H1 (cell line): ENCODE measurements around the gene ASH1L. TPM values are rescaled to one million over a fixed set of nuclear protein-coding genes. Genes with fewer than 3 reads are reported as not detected.

Experiments used
- CTCF ChIA-PET: fragments of 300-600 bp; sonication (Branson Sonifier 250); formaldehyde crosslinking; loops from one replicate; lab custom pipeline; 2021; ENCODE audit not compliant: partially characterized antibody; lab: Charles Lee
- POLR2A ChIA-PET: fragments of 300-600 bp; sonication (Branson Sonifier 250); formaldehyde crosslinking; loops from one replicate; lab custom pipeline; 2021; ENCODE audit warnings: inconsistent platforms; ENCODE audit not compliant: partially characterized antibody; lab: Charles Lee
- DNase-seq, 2 experiments: peaks; one replicate each; pipeline versions ENCODE4 v3.0.0 to v3.0.0-alpha.2; 2010 to 2022; ENCODE audit warnings: low spot score in 2 of 2, low read depth in 1 of 2, mixed read lengths in 1 of 2
- FAIRE-seq: peaks from 2 replicates; lab custom pipeline; 2011; peaks lifted over from hg19 to GRCh38; lab: Jason Lieb, UNC
- H2AFZ ChIP-seq: 2 replicates; pipeline ENCODE4 v1.8.1; 2012; ENCODE audit warnings: low read length, inconsistent platforms
- H2AK5ac ChIP-seq: 2 replicates; pipeline ENCODE4 v1.6.1; 2013; ENCODE audit warnings: low read depth, low read length
- H2BK120ac ChIP-seq: replicated peaks from 2 replicates; pipeline ENCODE3; 2013; ENCODE audit warnings: low read depth, low read length, inconsistent platforms
- H2BK12ac ChIP-seq: 2 replicates; pipeline ENCODE4 v1.6.1; 2013; ENCODE audit warnings: low read depth, low read length
- H2BK15ac ChIP-seq: 2 replicates; pipeline ENCODE4 v1.6.1; 2013; ENCODE audit warnings: low read length
- H2BK20ac ChIP-seq: 2 replicates; pipeline ENCODE4 v1.6.1; 2013; ENCODE audit warnings: low read length
- H2BK5ac ChIP-seq: 2 replicates; pipeline ENCODE4 v1.6.1; 2013; ENCODE audit warnings: low read depth, low read length
- H3K14ac ChIP-seq: 2 replicates; pipeline ENCODE4 v1.6.1; 2013; ENCODE audit warnings: inconsistent platforms; ENCODE audit not compliant: insufficient read length
- H3K18ac ChIP-seq: 2 replicates; pipeline ENCODE4 v1.6.1; 2013; ENCODE audit warnings: low read length; ENCODE audit errors: extremely low read depth
- H3K23ac ChIP-seq: 2 replicates; pipeline ENCODE4 v1.6.1; 2013; ENCODE audit warnings: inconsistent platforms; ENCODE audit not compliant: insufficient read length
- H3K23me2 ChIP-seq: 2 replicates; pipeline ENCODE4 v1.6.1; 2013; ENCODE audit warnings: low read depth, low read length
- H3K27ac ChIP-seq: 2 replicates; pipeline ENCODE4 v1.6.1; 2011; ENCODE audit warnings: low read depth, low read length, inconsistent platforms
- H3K27me3 ChIP-seq, 4 experiments: replicated peaks in 1 of 4; 1 replicate in 1 of 4; 2 replicates in 3 of 4; pipeline versions ENCODE4 v1.6.1 to v1.8.1; 2011 to 2013; ENCODE audit warnings: low read length in 3 of 4, mild to moderate bottlenecking in 3 of 4, inconsistent platforms in 2 of 4, mixed read lengths in 2 of 4, moderate library complexity in 1 of 4; ENCODE audit not compliant: control insufficient read depth in 3 of 4, insufficient read depth in 3 of 4; ENCODE audit errors: extremely low read depth in 1 of 4
- H3K36me3 ChIP-seq, 4 experiments: 2 replicates each; pipeline versions ENCODE4 v1.6.1 to v1.8.1; 2011 to 2013; ENCODE audit warnings: mild to moderate bottlenecking in 4 of 4, low read length in 3 of 4, moderate library complexity in 2 of 4, control low read depth in 1 of 4, inconsistent platforms in 1 of 4; ENCODE audit not compliant: insufficient read depth in 4 of 4, control insufficient read depth in 2 of 4
- H3K4ac ChIP-seq: replicated peaks from 2 replicates; pipeline ENCODE3; 2013; ENCODE audit warnings: low read length, low read depth, mixed read lengths, inconsistent platforms; ENCODE audit not compliant: insufficient read length
- H3K4me1 ChIP-seq, 4 experiments: replicated peaks in 1 of 4; 1 replicate in 1 of 4; 2 replicates in 3 of 4; pipeline versions ENCODE4 v1.6.1 to v1.8.1; 2011 to 2013; ENCODE audit warnings: low read length in 3 of 4, inconsistent platforms in 2 of 4, mixed read lengths in 1 of 4; ENCODE audit not compliant: insufficient read depth in 4 of 4, control insufficient read depth in 3 of 4
- H3K4me2 ChIP-seq, 2 experiments: 2 replicates each; pipeline versions ENCODE4 v1.6.1 to v1.8.1; 2011 to 2013; ENCODE audit warnings: low read depth in 2 of 2, low read length in 2 of 2, control low read depth in 1 of 2, inconsistent platforms in 1 of 2, mild to moderate bottlenecking in 1 of 2; ENCODE audit not compliant: insufficient read depth in 1 of 2
- H3K4me3 ChIP-seq, 4 experiments: fragments of 200-600, 300-600 bp in 1 of 4; sonication (generic), shearing (Covaris generic), sonication (Bioruptor Twin) in 1 of 4; 2 replicates each; pipeline versions ENCODE4 v1.5.1 to v1.8.1; 2011 to 2016; ENCODE audit warnings: low read length in 4 of 4, low read depth in 3 of 4, control low read depth in 2 of 4, inconsistent platforms in 2 of 4, mild to moderate bottlenecking in 2 of 4, mixed read lengths in 1 of 4, moderate library complexity in 1 of 4; ENCODE audit not compliant: insufficient read depth in 2 of 4; ENCODE audit errors: extremely low read depth in 1 of 4
- H3K56ac ChIP-seq: replicated peaks from 2 replicates; pipeline ENCODE3; 2013; ENCODE audit warnings: low read depth, mild to moderate bottlenecking, mixed read lengths, low read length, inconsistent platforms; ENCODE audit not compliant: insufficient read length
- H3K79me1 ChIP-seq: 2 replicates; pipeline ENCODE4 v1.6.1; 2013; ENCODE audit warnings: low read depth, low read length, control low read depth
- H3K79me2 ChIP-seq, 2 experiments: 2 replicates each; pipeline versions ENCODE4 v1.6.1 to v1.8.1; 2012 to 2013; ENCODE audit warnings: low read length in 2 of 2, mild to moderate bottlenecking in 2 of 2, inconsistent platforms in 1 of 2; ENCODE audit not compliant: insufficient read depth in 2 of 2, control insufficient read depth in 1 of 2
- H3K9ac ChIP-seq, 4 experiments: replicated peaks in 1 of 4; 1 replicate in 1 of 4; 2 replicates in 3 of 4; pipeline versions ENCODE4 v1.6.1 to v1.8.1; 2011 to 2013; ENCODE audit warnings: low read depth in 3 of 4, low read length in 3 of 4, control low read depth in 2 of 4, mild to moderate bottlenecking in 2 of 4, moderate library complexity in 2 of 4, inconsistent platforms in 1 of 4; ENCODE audit errors: extremely low read depth in 1 of 4
- H3K9me3 ChIP-seq, 2 experiments: 2 replicates each; pipeline versions ENCODE4 v1.6.1 to v1.8.1; 2012 to 2013; ENCODE audit warnings: mild to moderate bottlenecking in 2 of 2, moderate library complexity in 2 of 2, control low read depth in 1 of 2, inconsistent platforms in 1 of 2, low read depth in 1 of 2, low read length in 1 of 2, mixed read lengths in 1 of 2; ENCODE audit not compliant: insufficient read depth in 2 of 2
- H4K20me1 ChIP-seq, 2 experiments: replicated peaks in 1 of 2; 2 replicates each; pipeline versions ENCODE3 to v1.8.1; 2011 to 2013; ENCODE audit warnings: inconsistent platforms in 2 of 2, low read length in 2 of 2, mild to moderate bottlenecking in 1 of 2; ENCODE audit not compliant: insufficient read depth in 2 of 2, control insufficient read depth in 1 of 2
- H4K5ac ChIP-seq: 2 replicates; pipeline ENCODE4 v1.6.1; 2013; ENCODE audit warnings: low read length, low read depth, mixed read lengths, inconsistent platforms; ENCODE audit not compliant: insufficient read length
- H4K8ac ChIP-seq: 2 replicates; pipeline ENCODE4 v1.8.0; 2013; ENCODE audit warnings: mild to moderate bottlenecking, moderate library complexity, low read length, inconsistent platforms; ENCODE audit not compliant: insufficient read depth; ENCODE audit errors: extremely low read depth
- H4K91ac ChIP-seq: replicated peaks from 2 replicates; pipeline ENCODE3; 2013; ENCODE audit warnings: low read length, mixed read lengths, inconsistent platforms; ENCODE audit not compliant: insufficient read length
- BCL11A ChIP-seq, 2 experiments: IDR thresholded peaks; one replicate each; pipeline ENCODE4 v1.6.1; 2011; ENCODE audit warnings: low read depth in 2 of 2, low read length in 2 of 2, mild to moderate bottlenecking in 2 of 2
- CBX8 ChIP-seq: fragments of 300-800, 300-1000 bp; sonication (generic); IDR thresholded peaks from 2 replicates; pipeline ENCODE4 v1.7.1; 2016; ENCODE audit warnings: low read depth, low read length, borderline replicate concordance
- E2F6 ChIP-seq: IDR thresholded peaks from 2 replicates; pipeline ENCODE4 v1.6.1; 2012; ENCODE audit warnings: inconsistent platforms
- EGR1 ChIP-seq: IDR thresholded peaks from 2 replicates; pipeline ENCODE4 v1.6.1; 2011; ENCODE audit warnings: low read depth, low read length, borderline replicate concordance
- NRF1 ChIP-seq: IDR thresholded peaks from 2 replicates; pipeline ENCODE4 v1.6.1; 2011; ENCODE audit warnings: mild to moderate bottlenecking, low read depth, low read length, improper control_type of control experiment
- RNF2 ChIP-seq: fragments of 200-900, 300-1000 bp; sonication (generic); IDR thresholded peaks from 2 replicates; pipeline ENCODE4 v1.7.1; 2016; ENCODE audit warnings: borderline replicate concordance, low read depth, mild to moderate bottlenecking, antibody characterized with exemption, low read length; ENCODE audit not compliant: poor library complexity, severe bottlenecking; ENCODE audit errors: missing control alignments
- WGBS, 2 experiments: shearing (Covaris generic) in 1 of 2; methylation state at CpG; one replicate each; pipeline versions ENCODE4 v1.1.6 to v1.1.7; 2013 to 2015; ENCODE audit warnings: low lambda C conversion rate in 2 of 2, mixed read lengths in 2 of 2, inconsistent platforms in 1 of 2, low coverage in 1 of 2, missing lambda C conversion rate in 1 of 2; ENCODE audit not compliant: insufficient replicate concordance in 2 of 2, insufficient coverage in 1 of 2, insufficient read length in 1 of 2; ENCODE audit errors: extremely low coverage in 1 of 2, missing lambda C conversion rate in 1 of 2; 5-methylcytosine and 5-hydroxymethylcytosine counted together
- polyA plus RNA-seq, 7 experiments: library from polyadenylated mRNA; depleted of rRNA in 3 of 7; stranded (reverse) in 5 of 7; unstranded in 2 of 7; fragments of >200 nt in 5 of 7; fragments of 200-250 nt in 2 of 7; gene quantifications; 1 replicate in 5 of 7; 2 replicates in 1 of 7; 4 replicates in 1 of 7; pipeline versions ENCODE4 v1.2.1 to v1.2.3, GENCODE V29; 2011 to 2013; ENCODE audit warnings: missing spikeins in 2 of 7, mixed read lengths in 2 of 7
- total RNA-seq: library from RNA; stranded (reverse); fragmentation: NEBNext Ultra II Directional; extraction: Animal tissue kit (Norgen Biotek cat#: 25700); gene quantifications from 2 replicates; pipeline ENCODE4 v1.2.1, GENCODE V29; 2021

Gene ASH1L
- total and polyA plus RNA-seq, 2 of the 8 experiments (the other 6 are each of a cell fraction or from before 2014, with no cell fraction given) = 7.5 to 27.6 TPM

DNA sequence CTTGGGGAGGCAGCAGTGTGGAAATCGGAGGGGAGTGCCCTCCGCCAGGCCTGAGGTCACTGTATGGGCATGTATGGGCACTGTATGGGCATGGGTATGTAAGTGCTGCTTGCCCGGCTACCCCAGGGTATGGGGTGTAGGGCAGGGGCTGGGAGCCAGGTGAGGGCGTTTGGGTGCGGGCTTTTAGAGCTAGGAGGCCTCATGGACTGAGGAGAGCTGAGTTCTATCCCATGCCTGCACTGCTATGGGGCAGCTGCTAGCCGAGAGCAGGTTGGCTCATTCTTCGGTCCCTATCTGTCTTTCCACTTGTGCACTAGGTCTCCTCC, 266.7 kb downstream of the ASH1L start:
- 0 out of 2 replicates have a peak overlapping the region, but pooled peaks have one; percentile 72 for H2BK15ac ChIP-seq
- H3K4me3 ChIP-seq = peak overlapping the region; percentile 52 to 89 (median 84); a peak in 7 of 8 replicates
- H3K9me3 ChIP-seq = no peaks in the 10 kb centered on the region
- H3K79me1 ChIP-seq = no peaks in the 10 kb centered on the region
- peak overlapping the region; percentile 95 for H3K18ac ChIP-seq
- no peak overlapping the region for H2AK5ac ChIP-seq
- H3K4me2 ChIP-seq = peak overlapping the region; percentile 88 to 95
- WGBS, 2 experiments = 65% methylated on average over 7 of the region's 7 CpGs; no CpG with 5 or more reads in 1 of the 2 experiments
- peak overlapping the region; percentile 93; the same call in 1 of the 2 replicates for H2BK12ac ChIP-seq
- no peak for TF ChIP-seq CBX8
- no peak for TF ChIP-seq E2F6
- no peak for TF ChIP-seq RNF2
- no peak for TF ChIP-seq EGR1
- no peak for TF ChIP-seq NRF1
- TF ChIP-seq BCL11A (IDR thresholded peaks at IDR 0.05; ENCODE audit: low read depth in 2 of 2, low read length in 2 of 2) = no peak
- H3K9ac ChIP-seq = no peak overlapping the region
- H2BK5ac ChIP-seq = 0 out of 2 replicates have a peak overlapping the region, but pooled peaks have one; percentile 56
- no peak overlapping the region for H3K14ac ChIP-seq
- H3K23ac ChIP-seq = no peak overlapping the region
- H2BK20ac ChIP-seq = 0 out of 2 replicates have a peak overlapping the region, but pooled peaks have one; percentile 61
- no peaks in the 10 kb centered on the region for H4K20me1 ChIP-seq
- peaks cover 0 to 23% (median 14%) of the 10 kb centered on the region in 4 experiments; a peak in 5 of 7 replicates for H3K27me3 ChIP-seq
- peaks cover 3 to 23% (median 10%) of the 10 kb centered on the region in 4 experiments; a peak in 6 of 7 replicates for H3K4me1 ChIP-seq
- ChIA-PET POLR2A (interaction anchor here (0.6 to 1.7 kb wide), 10 partner anchors 13 to 267 kb away, joined by 3 to 5 read pairs (median 3); partner anchors contain the start of genes ASH1L, CLK2, MTX1 and RUSC1), CTCF (interaction anchor here (0.7 to 5.3 kb wide), 7 partner anchors 10 to 48 kb away, joined by 3 to 29 read pairs (median 4); partner anchors contain the start of genes FDPS and RUSC1)
- H3K23me2 ChIP-seq = peaks cover 5% of the 10 kb centered on the region; the same call in 1 of the 2 replicates
- H4K8ac ChIP-seq = no peak overlapping the region
- H4K5ac ChIP-seq = peak overlapping the region; percentile 54
- H2BK120ac ChIP-seq = peak overlapping the region; percentile 4
- no peaks in the 10 kb centered on the region for H3K36me3 ChIP-seq
- H4K91ac ChIP-seq = peak overlapping the region; percentile 97
- no peak overlapping the region for H3K4ac ChIP-seq
- no peak for DNase-seq
- H3K56ac ChIP-seq = peak overlapping the region; percentile 9
- no peaks in the 10 kb centered on the region for H3K79me2 ChIP-seq
- H2AFZ ChIP-seq = peak overlapping the region; percentile 98
- no peak overlapping the region for H3K27ac ChIP-seq
- FAIRE-seq = no peak
